ENCODE results near the gene VIPR2. TPM values are rescaled to one million over a fixed set of nuclear protein-coding genes. Genes with fewer than 3 reads are reported as not detected.

The VIPR2 gene
- total and polyA plus RNA-seq, 3 donors from 2014 or later = 2.5 to 5.3 (median 4.9) TPM

GRCh38 chr7:159017741-159018140 lies 126.9 kb downstream of the VIPR2 start:
- no peaks in the 10 kb centered on the region for H3K9me3 ChIP-seq
- no peaks in the 10 kb centered on the region for H3K36me3 ChIP-seq (ENCODE audit: low read depth, missing control alignments)
- no peak overlapping the region for H3K4me3 ChIP-seq
- no peak for DNase-seq
- TF ChIP-seq POLR2A (IDR thresholded peaks at IDR 0.05) (no peak), CTCF (IDR thresholded peaks at IDR 0.05) (no peak)
- intact Hi-C loops (cut with DNase I; ENCODE audit: low total_unique reads) = no loop called here
- peaks cover 21% of the 10 kb centered on the region for H3K4me1 ChIP-seq
- H3K27ac ChIP-seq = no peak overlapping the region
- H3K27me3 ChIP-seq = no peaks in the 10 kb centered on the region
- WGBS, 2 donors = 80 to 84% methylated on average over 3 of the region's 3 CpGs

GRCh38 chr7:159017210-159017609 lies 127.5 kb downstream of the VIPR2 start:
- H3K27ac ChIP-seq = no peak overlapping the region
- no peak for TF ChIP-seq POLR2A (IDR thresholded peaks at IDR 0.05)
- no peak for TF ChIP-seq CTCF (IDR thresholded peaks at IDR 0.05)
- H3K36me3 ChIP-seq (ENCODE audit: low read depth, missing control alignments) = no peaks in the 10 kb centered on the region
- no peaks in the 10 kb centered on the region for H3K27me3 ChIP-seq
- H3K4me3 ChIP-seq = no peak overlapping the region
- WGBS, 2 donors = 97% methylated on average over 10 of the region's 10 CpGs
- intact Hi-C loops (cut with DNase I; ENCODE audit: low total_unique reads) = no loop called here
- no peaks in the 10 kb centered on the region for H3K9me3 ChIP-seq
- H3K4me1 ChIP-seq = peaks cover 21% of the 10 kb centered on the region
- no peak for DNase-seq

GRCh38 chr7:159016591-159016990 lies 128.1 kb downstream of the VIPR2 start:
- no peaks in the 10 kb centered on the region for H3K27me3 ChIP-seq
- H3K27ac ChIP-seq = no peak overlapping the region
- H3K36me3 ChIP-seq (ENCODE audit: low read depth, missing control alignments) = no peaks in the 10 kb centered on the region
- WGBS, 2 donors = 93% methylated on average over 19 of the region's 19 CpGs
- DNase-seq = no peak
- no peaks in the 10 kb centered on the region for H3K9me3 ChIP-seq
- no peak overlapping the region for H3K4me3 ChIP-seq
- TF ChIP-seq CTCF (IDR thresholded peaks at IDR 0.05) (no peak), POLR2A (IDR thresholded peaks at IDR 0.05) (no peak)
- intact Hi-C loops (cut with DNase I; ENCODE audit: low total_unique reads) = no loop called here
- peaks cover 21% of the 10 kb centered on the region for H3K4me1 ChIP-seq

GRCh38 chr7:159015454-159016410 lies 128.9 kb downstream of the VIPR2 start:
- H3K36me3 ChIP-seq (ENCODE audit: low read depth, missing control alignments) = no peaks in the 10 kb centered on the region
- TF ChIP-seq CTCF (IDR thresholded peaks at IDR 0.05) (no peak), POLR2A (IDR thresholded peaks at IDR 0.05) (no peak)
- DNase-seq = peak; percentile 76
- intact Hi-C loops (cut with DNase I; ENCODE audit: low total_unique reads) = no loop called here
- peaks cover 27% of the 10 kb centered on the region for H3K4me1 ChIP-seq
- H3K9me3 ChIP-seq = no peaks in the 10 kb centered on the region
- H3K27ac ChIP-seq = peak overlapping the region; percentile 59 to 63
- WGBS, 2 donors = 59 to 60% methylated on average over 20 to 24 of the region's 24 CpGs
- no peak overlapping the region for H3K4me3 ChIP-seq
- H3K27me3 ChIP-seq = no peaks in the 10 kb centered on the region
